AG09309 (cell line): Measurements from ENCODE around the gene FAM229B.
A peak's percentile ranks its signal among the peaks of the same experiment; 100 is the strongest.
"Not testable (repeated sequence)": the region's sequence is repeated elsewhere in the genome, so short reads cannot be mapped to it uniquely, and the experiment has no call there.

Experiments
- DNase-seq: peaks from one replicate; pipeline ENCODE4 v3.0.0-alpha.2; 2010; ENCODE audit warnings: low read depth
- H3K4me3 ChIP-seq: 2 replicates; pipeline ENCODE4 v1.5.1; 2011; ENCODE audit warnings: mild to moderate bottlenecking, low read depth, low read length, moderate library complexity; ENCODE audit not compliant: control insufficient read depth
- CTCF ChIP-seq: IDR thresholded peaks from 2 replicates; pipeline ENCODE4 v1.5.1; 2011; ENCODE audit warnings: mild to moderate bottlenecking, low read depth, low read length, inconsistent platforms; ENCODE audit not compliant: insufficient read depth, control insufficient read depth; ENCODE audit errors: missing control alignments

Gene FAM229B

GRCh38 chr6:112041535-112041934 is 45.9 kb upstream of the FAM229B start:
- TF ChIP-seq CTCF: no peak
- no peak for DNase-seq
- H3K4me3 ChIP-seq: no peak overlapping the region

GRCh38 chr6:112043032-112044007 is 44.1 kb upstream of the FAM229B start:
- H3K4me3 ChIP-seq: peak overlapping the region; percentile 53
- DNase-seq: peak; percentile 45
- peak; percentile 98 for TF ChIP-seq CTCF

- no peak overlapping the region for H3K4me3 ChIP-seq
- DNase-seq: no peak
- no peak for TF ChIP-seq CTCF
Observed at GRCh38 chr6:112044196-112044595, 43.2 kb upstream of the FAM229B start.

- DNase-seq: peak; percentile 93
- TF ChIP-seq CTCF: no peak
- no peak overlapping the region for H3K4me3 ChIP-seq
Observed at GRCh38 chr6:112044856-112045255, 42.5 kb upstream of the FAM229B start.

- not testable (repeated sequence) for H3K4me3 ChIP-seq, DNase-seq
Observed at GRCh38 chr6:112047523-112047922, 39.9 kb upstream of the FAM229B start.

GRCh38 chr6:112049026-112049799 is 38.2 kb upstream of the FAM229B start:
- no peak for DNase-seq
- no peak for TF ChIP-seq CTCF
- H3K4me3 ChIP-seq: no peak overlapping the region

GRCh38 chr6:112049996-112050395 is 37.4 kb upstream of the FAM229B start:
- H3K4me3 ChIP-seq: no peak overlapping the region
- TF ChIP-seq CTCF: no peak
- DNase-seq: no peak
